Kidney epithelial cell (primary cell): ENCODE data around the gene SEC23A. TPM values are rescaled to one million over a fixed set of nuclear protein-coding genes. Genes with fewer than 3 reads are reported as not detected.
"Not testable (repeated sequence)": the region's sequence is repeated elsewhere in the genome, so short reads cannot be mapped to it uniquely, and the experiment has no call there.

Source experiments
- DNase-seq: peaks from one replicate; pipeline ENCODE4 v3.0.0-alpha.2; 2010; ENCODE audit warnings: low read depth
- H3K27me3 ChIP-seq: 2 replicates; pipeline ENCODE4 v1.6.0; 2011; ENCODE audit warnings: low read length; ENCODE audit not compliant: control insufficient read depth, insufficient read depth
- H3K36me3 ChIP-seq: 2 replicates; pipeline ENCODE4 v1.5.1; 2011; ENCODE audit warnings: low read length; ENCODE audit not compliant: control insufficient read depth, insufficient read depth
- H3K4me3 ChIP-seq: 2 replicates; pipeline ENCODE4 v1.5.1; 2011; ENCODE audit warnings: low read depth, mild to moderate bottlenecking, control low read depth, low read length
- total RNA-seq: library from RNA; depleted of rRNA; stranded (reverse); fragments of >200 nt; gene quantifications from 2 replicates; pipeline ENCODE4 v1.2.3, GENCODE V29; 2015
- TF ChIP-seq, protein P1 (sequence below): IDR thresholded peaks from 2 replicates; pipeline ENCODE4 v1.5.1; 2011; ENCODE audit warnings: mild to moderate bottlenecking, moderate library complexity, low read length, control low read depth, inconsistent platforms; ENCODE audit not compliant: insufficient read depth, poor library complexity, severe bottlenecking

SEC23A gene
- total RNA-seq, 1 donor from 2014 or later = 64.1 TPM

DNA sequence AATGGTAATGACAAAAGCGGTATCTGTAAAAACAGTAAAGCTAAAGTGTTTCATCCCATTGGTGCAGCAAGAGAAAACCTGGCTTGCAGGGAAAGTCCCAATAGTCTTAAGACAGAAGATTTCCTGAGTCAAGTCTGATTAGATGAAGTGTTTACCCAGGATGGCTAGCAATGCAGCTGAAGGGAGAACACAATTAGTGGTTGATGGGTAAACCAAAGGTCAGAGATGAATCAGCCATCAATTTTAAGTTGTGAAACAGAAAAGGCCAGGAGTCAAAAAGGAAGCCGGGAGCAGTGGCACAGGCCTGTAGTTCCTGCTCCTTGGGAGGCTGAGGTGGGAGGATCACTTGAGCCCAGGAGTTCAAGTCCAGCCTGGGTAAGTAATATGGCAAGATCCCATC is 52.6 kb downstream of the SEC23A start:
- peaks cover 1% of the 10 kb centered on the region for H3K36me3 ChIP-seq
- H3K4me3 ChIP-seq = no peak overlapping the region

DNA sequence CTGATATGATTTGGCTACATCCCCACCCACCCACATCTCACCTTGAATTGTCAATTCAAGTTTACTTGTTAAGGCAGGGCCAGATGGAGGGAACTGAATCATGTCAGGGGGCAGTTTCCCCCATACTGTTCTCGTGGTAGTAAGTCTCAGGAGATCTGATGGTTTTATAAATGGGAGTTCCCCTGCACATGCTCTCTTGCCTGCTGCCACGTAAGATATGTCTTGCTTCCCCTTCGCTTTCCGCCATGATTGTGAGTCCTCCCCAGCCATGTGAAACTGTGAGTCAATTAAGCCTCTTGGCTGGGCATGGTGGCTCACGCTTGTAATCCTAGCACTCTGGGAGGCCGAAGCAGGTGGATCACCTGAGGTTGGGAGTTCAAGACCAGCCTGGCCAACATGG is 57.1 kb downstream of the SEC23A start:
- not testable (repeated sequence) for H3K4me3 ChIP-seq

More for the DNA sequence above, 52.6 kb downstream of the SEC23A start:
- peak; percentile 76 for DNase-seq
- no peaks in the 10 kb centered on the region for H3K27me3 ChIP-seq
- TF ChIP-seq, protein P1, sequence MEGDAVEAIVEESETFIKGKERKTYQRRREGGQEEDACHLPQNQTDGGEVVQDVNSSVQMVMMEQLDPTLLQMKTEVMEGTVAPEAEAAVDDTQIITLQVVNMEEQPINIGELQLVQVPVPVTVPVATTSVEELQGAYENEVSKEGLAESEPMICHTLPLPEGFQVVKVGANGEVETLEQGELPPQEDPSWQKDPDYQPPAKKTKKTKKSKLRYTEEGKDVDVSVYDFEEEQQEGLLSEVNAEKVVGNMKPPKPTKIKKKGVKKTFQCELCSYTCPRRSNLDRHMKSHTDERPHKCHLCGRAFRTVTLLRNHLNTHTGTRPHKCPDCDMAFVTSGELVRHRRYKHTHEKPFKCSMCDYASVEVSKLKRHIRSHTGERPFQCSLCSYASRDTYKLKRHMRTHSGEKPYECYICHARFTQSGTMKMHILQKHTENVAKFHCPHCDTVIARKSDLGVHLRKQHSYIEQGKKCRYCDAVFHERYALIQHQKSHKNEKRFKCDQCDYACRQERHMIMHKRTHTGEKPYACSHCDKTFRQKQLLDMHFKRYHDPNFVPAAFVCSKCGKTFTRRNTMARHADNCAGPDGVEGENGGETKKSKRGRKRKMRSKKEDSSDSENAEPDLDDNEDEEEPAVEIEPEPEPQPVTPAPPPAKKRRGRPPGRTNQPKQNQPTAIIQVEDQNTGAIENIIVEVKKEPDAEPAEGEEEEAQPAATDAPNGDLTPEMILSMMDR = no peak

DNA sequence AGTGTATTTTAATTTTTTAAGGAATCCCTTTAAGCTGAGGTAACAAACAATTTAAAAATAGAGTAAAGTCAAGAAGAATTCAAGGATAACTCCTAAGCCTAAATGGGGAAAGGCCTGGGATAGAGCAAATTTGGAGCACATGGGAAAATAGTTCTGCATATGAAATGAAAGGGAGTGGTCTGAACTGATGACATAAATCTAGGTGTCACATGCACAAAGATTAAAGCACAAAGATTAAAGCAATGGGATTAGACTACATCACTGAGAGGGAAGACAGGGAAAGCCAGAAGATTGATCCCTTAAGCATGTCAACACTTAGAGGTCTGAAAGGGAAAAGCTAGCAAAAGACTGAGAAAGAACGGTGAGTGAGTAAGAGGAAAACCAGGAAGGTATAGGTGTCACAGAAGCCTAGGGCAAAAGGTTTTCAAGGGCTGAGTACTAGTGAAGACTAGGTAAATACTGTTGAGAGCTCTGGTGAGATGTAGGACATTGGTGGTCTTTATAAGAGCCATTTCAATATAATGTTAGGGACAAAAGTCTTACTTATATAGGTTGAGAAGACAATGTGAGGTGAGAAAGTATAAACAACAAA is 59.6 kb downstream of the SEC23A start:
- Histone ChIP-seq H3K4me3 (no peak overlapping the region), H3K27me3 (no peaks in the 10 kb centered on the region), H3K36me3 (peaks cover 6% of the 10 kb centered on the region)
- TF ChIP-seq, protein P1 = no peak
- no peak for DNase-seq

More for the DNA sequence above, 57.1 kb downstream of the SEC23A start:
- H3K36me3 ChIP-seq, H3K27me3 ChIP-seq, DNase-seq: not testable (repeated sequence)

DNA sequence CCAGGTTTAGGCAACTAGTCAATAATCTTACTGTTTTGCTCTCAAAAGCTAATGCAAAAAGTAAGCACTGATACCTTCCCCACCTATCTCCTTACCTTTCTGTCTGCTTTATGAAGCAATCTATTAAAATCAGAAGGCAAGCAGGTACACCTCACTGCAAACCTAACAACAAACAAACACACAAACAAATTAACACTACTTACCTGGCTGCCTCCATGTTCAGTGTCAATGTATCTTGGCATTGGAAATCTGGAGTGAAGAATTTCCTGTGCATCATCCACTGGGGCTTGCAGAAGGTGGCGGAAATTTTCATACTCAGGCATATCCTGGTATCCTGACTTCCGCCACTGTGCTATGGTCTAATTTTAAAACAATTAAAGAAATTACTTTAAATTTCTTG is 62.5 kb downstream of the SEC23A start:
- Histone ChIP-seq H3K4me3 (no peak overlapping the region), H3K27me3 (no peaks in the 10 kb centered on the region), H3K36me3 (peaks cover 6% of the 10 kb centered on the region)
- DNase-seq = no peak
- TF ChIP-seq, protein P1 = no peak

DNA sequence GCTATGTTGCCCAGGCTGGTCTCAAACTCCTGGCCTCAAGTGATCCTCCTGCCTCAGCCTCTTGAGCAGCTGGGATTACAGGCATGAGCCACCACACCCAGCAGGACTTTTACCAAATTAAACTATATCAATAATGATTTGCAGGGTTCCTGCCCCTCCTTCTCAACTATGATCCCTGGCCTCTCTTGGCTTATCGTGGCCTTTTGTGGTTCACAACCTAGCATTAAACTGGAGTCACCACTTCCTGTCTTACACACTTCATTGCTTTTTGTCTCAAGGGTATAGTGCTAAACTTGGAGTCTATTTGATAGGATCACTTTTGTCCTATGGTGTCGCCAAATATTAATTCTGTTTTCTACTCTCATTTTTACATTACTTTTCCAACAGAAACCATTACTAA is 64.5 kb downstream of the SEC23A start:
- no peaks in the 10 kb centered on the region for H3K27me3 ChIP-seq
- TF ChIP-seq, protein P1 = no peak
- H3K4me3 ChIP-seq = no peak overlapping the region
- no peak for DNase-seq
- H3K36me3 ChIP-seq = peaks cover 6% of the 10 kb centered on the region

DNA sequence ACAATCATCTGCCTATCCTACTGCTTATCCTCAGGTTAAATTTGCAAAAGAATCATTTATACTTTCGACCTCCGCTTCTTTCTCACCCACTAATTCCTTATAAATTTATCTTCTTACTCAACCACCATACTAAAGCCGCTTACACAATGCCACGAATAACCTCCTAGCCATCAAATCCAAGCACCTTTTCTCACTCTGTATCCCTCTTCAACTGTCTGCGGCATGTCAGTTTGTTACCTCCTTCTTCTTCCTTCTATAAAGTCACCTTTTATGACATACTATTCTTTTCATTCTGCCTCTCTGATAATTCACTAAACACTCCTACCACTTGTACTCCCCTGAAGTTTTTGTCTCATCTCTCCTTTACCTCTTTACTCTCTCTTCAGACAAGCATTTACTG is 66.3 kb downstream of the SEC23A start:
- Histone ChIP-seq H3K4me3 (no peak overlapping the region), H3K27me3 (no peaks in the 10 kb centered on the region), H3K36me3 (peaks cover 5% of the 10 kb centered on the region)
- no peak for DNase-seq
- TF ChIP-seq, protein P1 = no peak
